Uterus (tissue), 4 donors: ENCODE data around the gene LMTK2. TPM values are rescaled to one million over a fixed set of nuclear protein-coding genes. Genes with fewer than 3 reads are reported as not detected.

Experiments used
- DNase-seq, 2 donors: peaks; one replicate each; pipeline ENCODE4 v3.0.0-alpha.2; 2019 to 2020
- H3K27ac ChIP-seq, 2 donors: fragments of 200-600 bp; sonication (generic); 1 replicate in 1 of 2; 2 replicates in 1 of 2; pipeline ENCODE4 v1.5.1; 2016 to 2018
- H3K27me3 ChIP-seq, 2 donors: fragments of 200-600 bp; sonication (generic); one replicate each; pipeline ENCODE4 v1.5.1; 2018 to 2019; ENCODE audit warnings: control low read depth in 1 of 2
- H3K36me3 ChIP-seq, 2 donors: fragments of 200-600 bp; sonication (generic); one replicate each; pipeline ENCODE4 v1.5.1; 2019; ENCODE audit warnings: control low read depth in 1 of 2
- H3K4me1 ChIP-seq, 2 donors: fragments of 200-600 bp; sonication (generic); one replicate each; pipeline ENCODE4 v1.5.1; 2018 to 2019; ENCODE audit warnings: control low read depth in 1 of 2
- H3K4me3 ChIP-seq, 2 donors: fragments of 200-600 bp; sonication (generic); 1 replicate in 1 of 2; 2 replicates in 1 of 2; pipeline ENCODE4 v1.5.1; 2018 to 2019; ENCODE audit warnings: mild to moderate bottlenecking in 1 of 2
- H3K9me3 ChIP-seq, 2 donors: fragments of 200-600 bp; sonication (generic); one replicate each; pipeline ENCODE4 v1.5.1; 2019; ENCODE audit warnings: control low read depth in 1 of 2
- POLR2A ChIP-seq, 2 donors: fragments of 450-650 bp; IDR thresholded peaks; one replicate each; pipeline ENCODE4 v1.6.1; 2016; ENCODE audit warnings: antibody characterized with exemption in 2 of 2, mild to moderate bottlenecking in 1 of 2, moderate library complexity in 1 of 2
- intact Hi-C: fragments of 100-400 bp; cut with DNase I; formaldehyde crosslinking; loops from one replicate; pipeline ENCODE4 v1.15.1; 2023; ENCODE audit warnings: low total_unique reads
- total RNA-seq, 4 donors: library from RNA; depleted of rRNA in 3 of 4; stranded (reverse); fragments of >200 nt in 3 of 4; gene quantifications; one replicate each; pipeline versions ENCODE4 v1.1.0 to v1.2.4, GENCODE V29; 2014 to 2023
- TF ChIP-seq, protein P1 (sequence below), 4 experiments: fragments of 200-600 bp in 2 of 4; fragments of 450-650 bp in 2 of 4; sonication (generic) in 2 of 4; IDR thresholded peaks; one replicate each; pipeline ENCODE4 v1.5.1; 2016 to 2019; ENCODE audit warnings: antibody characterized with exemption in 4 of 4, mild to moderate bottlenecking in 2 of 4, moderate library complexity in 1 of 4
- donor health status: DM: yes; HTN: yes; CAD: no.

The LMTK2 gene
- total RNA-seq, 4 donors from 2014 or later: 5.9 to 23.3 (median 14.8) TPM

DNA sequence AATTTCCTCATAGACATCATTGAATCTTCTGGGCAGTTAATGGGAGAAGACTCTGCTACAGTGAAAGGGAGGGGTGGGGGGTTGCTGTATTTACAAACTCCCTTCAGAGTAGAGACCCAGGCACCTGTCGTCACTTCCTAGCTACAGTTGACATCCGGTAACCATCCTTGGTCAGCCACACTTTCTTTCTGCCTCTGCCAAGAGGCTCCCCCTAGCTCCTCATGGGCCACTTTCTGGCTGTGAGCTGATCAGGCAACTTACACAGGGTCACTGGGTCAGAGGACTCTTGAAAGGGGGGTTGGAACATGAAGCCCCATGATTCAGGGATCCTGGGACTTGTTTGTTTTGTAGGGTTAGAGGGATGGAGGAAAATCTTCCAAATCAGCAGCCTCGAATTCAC lies 144.1 kb downstream of the LMTK2 start:
- Histone ChIP-seq H3K9me3 (no peaks in the 10 kb centered on the region), H3K4me3 (peak overlapping the region in 1 of 2 donors; percentile 75), H3K36me3 (no peaks in the 10 kb centered on the region), H3K27me3 (no peaks in the 10 kb centered on the region), H3K4me1 (peaks cover 0 to 8% of the 10 kb centered on the region in 2 donors), H3K27ac (peak overlapping the region; percentile 68 to 82)
- DNase-seq: no peak
- no peak for TF ChIP-seq POLR2A (IDR thresholded peaks at IDR 0.05)
- TF ChIP-seq, protein P1, sequence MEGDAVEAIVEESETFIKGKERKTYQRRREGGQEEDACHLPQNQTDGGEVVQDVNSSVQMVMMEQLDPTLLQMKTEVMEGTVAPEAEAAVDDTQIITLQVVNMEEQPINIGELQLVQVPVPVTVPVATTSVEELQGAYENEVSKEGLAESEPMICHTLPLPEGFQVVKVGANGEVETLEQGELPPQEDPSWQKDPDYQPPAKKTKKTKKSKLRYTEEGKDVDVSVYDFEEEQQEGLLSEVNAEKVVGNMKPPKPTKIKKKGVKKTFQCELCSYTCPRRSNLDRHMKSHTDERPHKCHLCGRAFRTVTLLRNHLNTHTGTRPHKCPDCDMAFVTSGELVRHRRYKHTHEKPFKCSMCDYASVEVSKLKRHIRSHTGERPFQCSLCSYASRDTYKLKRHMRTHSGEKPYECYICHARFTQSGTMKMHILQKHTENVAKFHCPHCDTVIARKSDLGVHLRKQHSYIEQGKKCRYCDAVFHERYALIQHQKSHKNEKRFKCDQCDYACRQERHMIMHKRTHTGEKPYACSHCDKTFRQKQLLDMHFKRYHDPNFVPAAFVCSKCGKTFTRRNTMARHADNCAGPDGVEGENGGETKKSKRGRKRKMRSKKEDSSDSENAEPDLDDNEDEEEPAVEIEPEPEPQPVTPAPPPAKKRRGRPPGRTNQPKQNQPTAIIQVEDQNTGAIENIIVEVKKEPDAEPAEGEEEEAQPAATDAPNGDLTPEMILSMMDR (IDR thresholded peaks at IDR 0.05): no peak
- intact Hi-C loops: no loop called here

DNA sequence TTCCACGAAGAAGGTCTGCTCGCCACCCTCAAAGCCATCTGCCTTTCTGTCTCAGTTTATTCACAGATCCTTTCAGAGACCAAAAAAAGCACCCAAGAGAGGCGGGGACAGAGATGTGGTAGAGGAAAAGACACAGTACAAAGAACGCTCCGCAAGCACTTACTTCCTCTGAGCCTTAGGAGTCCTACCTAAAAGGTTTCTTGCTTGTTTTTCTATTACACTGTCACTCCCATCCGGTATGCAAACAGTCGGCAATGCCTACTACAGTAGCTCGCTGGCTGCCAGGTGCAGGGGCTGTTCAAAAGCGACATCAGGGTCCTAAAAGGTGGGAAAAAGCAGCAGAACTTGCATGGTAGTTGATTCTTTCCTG lies 144.6 kb downstream of the LMTK2 start:
- TF ChIP-seq POLR2A (IDR thresholded peaks at IDR 0.05): no peak
- TF ChIP-seq, protein P1 (IDR thresholded peaks at IDR 0.05): no peak
- intact Hi-C loops: no loop called here
- peak overlapping the region; percentile 68 to 82 for H3K27ac ChIP-seq
- H3K27me3 ChIP-seq: no peaks in the 10 kb centered on the region
- peaks cover 0 to 8% of the 10 kb centered on the region in 2 donors for H3K4me1 ChIP-seq
- peak overlapping the region; percentile 75 to 76 for H3K4me3 ChIP-seq
- no peaks in the 10 kb centered on the region for H3K36me3 ChIP-seq
- no peaks in the 10 kb centered on the region for H3K9me3 ChIP-seq
- DNase-seq: no peak

DNA sequence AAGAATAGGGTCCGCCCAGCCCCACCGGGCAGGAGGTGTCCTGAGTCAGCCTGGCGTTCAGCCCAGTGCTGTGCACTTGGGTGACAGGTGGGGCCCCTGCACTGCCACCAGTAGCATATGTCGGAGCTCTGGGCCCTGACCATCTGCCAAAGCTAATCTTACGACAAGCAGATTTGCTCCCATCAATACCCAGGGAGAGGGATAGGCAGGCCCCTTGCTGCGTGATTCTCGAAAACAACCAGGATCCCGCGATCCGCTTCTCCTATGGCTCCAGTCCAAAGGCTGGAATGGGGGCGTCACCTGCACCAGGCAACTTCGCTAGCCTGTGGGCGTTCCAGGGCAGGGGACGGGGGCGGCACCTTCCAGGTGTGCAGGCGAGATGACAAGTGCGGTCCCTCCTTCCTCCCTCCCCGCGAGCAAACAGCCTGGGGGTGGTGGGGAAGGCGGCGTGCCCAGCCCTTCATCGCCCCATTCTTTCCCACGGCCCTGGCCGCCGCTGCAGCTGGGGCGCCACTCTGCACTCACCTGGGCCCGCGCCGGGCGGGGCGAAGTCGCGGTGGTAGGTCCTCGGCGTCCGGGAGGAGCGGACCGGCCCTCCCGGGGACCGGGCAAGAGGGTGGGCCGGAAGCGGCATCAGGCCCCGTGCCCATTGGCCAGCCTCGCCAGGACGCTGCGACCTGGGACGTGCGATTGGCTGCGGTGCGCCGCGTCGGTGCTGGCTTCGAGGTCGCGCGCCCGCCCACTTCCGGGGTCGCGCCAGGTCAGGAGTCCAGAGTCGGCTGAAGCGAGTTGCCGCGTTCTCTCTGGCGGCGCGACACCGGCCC lies 145.2 kb downstream of the LMTK2 start, which contains the start of gene TECPR1:
TECPR1 (minus strand) TSS at position 632 of the 824 bp plus-strand sequence. CDS start 6,086 bp downstream, outside the sequence.
- H3K36me3 ChIP-seq: no peaks in the 10 kb centered on the region
- peak within 1 kb of the TSS; percentile 68 to 82 for H3K27ac ChIP-seq
- peak; percentile 91 to 93 for DNase-seq
- intact Hi-C loops: no loop called here
- no peaks in the 10 kb centered on the region for H3K27me3 ChIP-seq
- TF ChIP-seq, protein P1 (IDR thresholded peaks at IDR 0.05): no peak
- TF ChIP-seq POLR2A (IDR thresholded peaks at IDR 0.05): peak in 1 of 2 donors; percentile 46
- H3K4me3 ChIP-seq: peak within 1 kb of the TSS; percentile 75 to 76
- no peaks in the 10 kb centered on the region for H3K9me3 ChIP-seq
- H3K4me1 ChIP-seq: peaks cover 0 to 8% of the 10 kb centered on the region in 2 donors

DNA sequence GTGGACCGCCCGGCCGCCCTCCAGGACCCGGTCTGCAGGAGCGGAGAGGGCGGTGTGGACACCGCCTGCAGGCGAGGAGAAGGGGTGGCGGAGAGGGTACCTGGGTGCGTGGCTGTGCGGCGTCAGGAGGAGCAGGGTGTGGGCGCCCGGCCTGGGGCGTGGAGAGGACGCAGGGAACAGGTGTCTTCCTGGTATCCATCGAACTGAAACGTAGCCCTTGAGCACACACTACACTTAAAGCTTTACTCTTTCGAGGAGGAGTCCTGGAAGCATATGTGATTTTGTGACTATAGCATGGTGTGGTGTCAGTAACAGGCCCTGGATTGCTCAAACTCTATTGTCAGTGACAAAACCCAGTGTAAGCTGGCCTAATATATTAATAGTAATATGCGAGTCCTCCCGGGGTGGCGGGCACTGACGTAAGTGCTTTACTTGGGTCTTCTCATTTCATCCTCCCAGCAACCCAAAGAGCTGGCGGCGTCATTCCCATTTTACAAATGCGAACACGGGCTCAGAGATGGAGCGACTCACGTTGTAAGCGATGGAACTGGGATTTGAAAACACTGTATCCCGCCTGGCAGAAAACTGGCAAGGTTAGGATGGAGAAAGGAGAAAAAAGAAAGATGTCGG lies 145.9 kb downstream of the LMTK2 start:
- Histone ChIP-seq H3K4me3 (peak overlapping the region; percentile 75 to 76), H3K9me3 (no peaks in the 10 kb centered on the region), H3K27ac (peak overlapping the region; percentile 36 to 82), H3K4me1 (peaks cover 0 to 8% of the 10 kb centered on the region in 2 donors), H3K27me3 (no peaks in the 10 kb centered on the region), H3K36me3 (no peaks in the 10 kb centered on the region)
- no peak for TF ChIP-seq POLR2A (IDR thresholded peaks at IDR 0.05)
- TF ChIP-seq, protein P1 (IDR thresholded peaks at IDR 0.05): no peak
- intact Hi-C loops: no loop called here
- DNase-seq: no peak

DNA sequence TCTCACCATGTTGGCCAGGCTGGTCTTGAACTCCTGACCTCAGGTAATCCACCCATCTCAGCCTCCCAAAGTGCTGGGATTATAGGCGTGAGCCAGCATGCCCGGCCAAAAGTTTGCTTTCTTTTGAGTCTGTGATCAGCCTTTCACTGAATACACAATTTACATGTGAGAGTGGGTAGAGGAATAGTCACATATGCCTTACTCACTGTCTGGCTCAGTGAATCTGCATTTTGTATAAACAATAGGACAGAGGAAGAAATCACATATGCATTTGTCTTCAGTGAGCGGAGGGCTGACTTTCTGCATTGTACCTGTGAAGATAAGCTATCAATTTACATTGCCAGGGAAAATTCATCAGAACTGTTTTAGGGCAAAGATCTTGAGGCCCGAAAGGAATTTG lies 147.9 kb downstream of the LMTK2 start:
- DNase-seq: no peak
- TF ChIP-seq POLR2A (IDR thresholded peaks at IDR 0.05): no peak
- no peaks in the 10 kb centered on the region for H3K27me3 ChIP-seq
- H3K36me3 ChIP-seq: no peaks in the 10 kb centered on the region
- intact Hi-C loops: no loop called here
- no peak overlapping the region for H3K4me3 ChIP-seq
- peaks cover 0 to 8% of the 10 kb centered on the region in 2 donors for H3K4me1 ChIP-seq
- no peak overlapping the region for H3K27ac ChIP-seq
- no peaks in the 10 kb centered on the region for H3K9me3 ChIP-seq
